IPS-15b (cell line): ENCODE measurements around the gene ATG4B.
"Not testable (repeated sequence)": the region's sequence is repeated elsewhere in the genome, so short reads cannot be mapped to it uniquely, and the experiment has no call there.

ENCODE experiments used
- H3K27me3 ChIP-seq: one replicate; pipeline ENCODE4 v1.6.1; 2013; ENCODE audit warnings: low read length; ENCODE audit not compliant: control insufficient read depth, insufficient read depth
- H3K36me3 ChIP-seq: one replicate; pipeline ENCODE4 v1.6.1; 2013; ENCODE audit warnings: low read length; ENCODE audit not compliant: control insufficient read depth, insufficient read depth
- H3K4me1 ChIP-seq: one replicate; pipeline ENCODE4 v1.6.1; 2013; ENCODE audit warnings: mild to moderate bottlenecking, low read length; ENCODE audit not compliant: control insufficient read depth, insufficient read depth
- H3K4me3 ChIP-seq: one replicate; pipeline ENCODE4 v1.5.1; 2013; ENCODE audit warnings: low read depth, low read length
- H3K9ac ChIP-seq: one replicate; pipeline ENCODE4 v1.6.1; 2013; ENCODE audit warnings: low read depth, mild to moderate bottlenecking, low read length
- H3K9me3 ChIP-seq: one replicate; pipeline ENCODE4 v1.6.1; 2013; ENCODE audit warnings: mild to moderate bottlenecking, low read length; ENCODE audit not compliant: control insufficient read depth, insufficient read depth

ATG4B gene

DNA sequence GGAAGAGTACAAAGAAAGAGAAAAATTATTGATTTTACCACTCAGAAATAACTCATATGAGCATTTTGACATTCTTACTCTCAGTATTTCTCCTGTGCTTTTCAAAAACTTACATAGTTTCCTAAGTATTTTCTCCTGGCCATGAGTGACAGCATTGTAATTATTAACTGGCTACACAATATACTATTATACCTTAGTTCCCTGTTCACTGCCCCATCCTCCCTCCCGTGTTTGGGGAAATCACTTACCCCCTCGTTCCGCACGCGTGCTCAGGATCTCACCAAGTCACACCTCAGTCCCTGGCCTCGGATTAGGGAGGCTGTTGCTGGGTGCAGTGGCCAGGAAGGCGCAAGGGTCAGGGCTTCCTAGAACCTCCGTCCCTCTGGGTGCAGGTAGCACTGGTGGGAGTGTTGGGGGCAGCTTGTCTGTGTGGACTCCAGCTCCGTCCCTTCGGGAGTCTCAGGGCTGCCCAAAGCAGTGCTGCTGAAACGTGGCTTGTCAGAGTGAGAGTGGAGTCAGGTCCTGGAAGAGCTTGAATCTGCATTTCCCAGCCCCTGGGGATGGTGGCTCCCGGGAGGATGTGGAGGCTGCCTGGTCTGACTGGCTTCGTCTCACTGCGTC, 23.2 kb downstream of the ATG4B start:
- Histone ChIP-seq H3K4me1 (peaks cover 2% of the 10 kb centered on the region), H3K36me3 (peaks cover 36% of the 10 kb centered on the region), H3K27me3 (no peaks in the 10 kb centered on the region), H3K9me3 (no peaks in the 10 kb centered on the region), H3K9ac (peak overlapping the region; percentile 3), H3K4me3 (no peak overlapping the region)

DNA sequence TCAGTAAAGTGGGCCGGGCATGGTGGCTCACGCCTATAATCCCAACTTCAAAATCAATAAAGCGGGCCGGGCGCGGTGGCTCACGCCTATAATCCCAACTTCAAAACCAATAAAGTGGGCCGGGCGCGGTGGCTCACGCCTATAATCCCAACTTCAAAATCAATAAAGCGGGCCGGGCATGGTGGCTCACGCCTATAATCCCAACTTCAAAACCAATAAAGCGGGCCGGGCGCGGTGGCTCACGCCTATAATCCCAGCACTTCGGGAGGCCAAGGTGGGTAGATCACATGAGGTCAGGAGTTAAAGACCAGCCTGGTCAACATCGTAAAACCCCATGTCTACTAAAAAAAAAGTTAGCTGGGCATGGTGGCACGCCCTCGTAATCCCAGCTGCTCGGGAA, 25.2 kb downstream of the ATG4B start:
- peaks cover 31% of the 10 kb centered on the region for H3K36me3 ChIP-seq
- not testable (repeated sequence) for H3K27me3 ChIP-seq, H3K9ac ChIP-seq, H3K9me3 ChIP-seq, H3K4me1 ChIP-seq, H3K4me3 ChIP-seq

DNA sequence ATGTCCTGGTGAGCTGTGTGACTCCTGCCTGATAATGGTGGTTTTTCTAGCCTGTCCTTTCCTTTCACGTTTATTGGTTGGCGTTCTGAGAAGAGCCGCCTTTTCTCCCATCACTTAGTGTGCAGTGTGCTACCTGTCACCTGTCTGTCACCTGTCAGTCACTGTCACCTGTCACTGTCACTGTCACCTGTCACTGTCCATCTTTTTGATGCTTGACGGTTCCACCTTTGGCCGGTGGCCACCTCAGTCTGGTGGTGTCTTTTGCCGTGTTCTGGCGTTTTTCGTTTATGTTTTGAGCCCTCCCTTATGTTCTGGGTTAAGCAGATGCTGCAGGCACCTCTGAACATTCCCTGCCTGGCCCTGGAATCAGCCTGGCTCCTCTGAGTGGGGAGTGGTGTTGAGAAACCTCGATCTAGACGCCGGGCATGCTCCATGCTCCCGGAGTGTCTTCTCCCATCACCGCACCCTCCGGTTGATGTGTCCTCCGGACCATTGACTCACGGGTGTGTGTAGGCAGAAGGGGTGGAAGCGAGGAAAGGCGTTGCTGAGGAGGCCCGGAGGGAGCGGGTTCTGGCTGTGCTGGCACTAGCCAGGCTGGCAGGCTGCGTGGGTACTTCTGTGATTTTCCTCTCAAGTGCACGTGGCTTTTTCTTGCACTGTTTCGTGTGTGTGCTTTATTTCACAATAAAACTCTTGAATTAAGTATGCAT, 28.4 kb downstream of the ATG4B start:
- no peaks in the 10 kb centered on the region for H3K27me3 ChIP-seq
- H3K9me3 ChIP-seq = no peaks in the 10 kb centered on the region
- no peak overlapping the region for H3K4me3 ChIP-seq
- H3K4me1 ChIP-seq = peaks cover 2% of the 10 kb centered on the region
- H3K36me3 ChIP-seq = peaks cover 29% of the 10 kb centered on the region
- H3K9ac ChIP-seq = no peak overlapping the region

DNA sequence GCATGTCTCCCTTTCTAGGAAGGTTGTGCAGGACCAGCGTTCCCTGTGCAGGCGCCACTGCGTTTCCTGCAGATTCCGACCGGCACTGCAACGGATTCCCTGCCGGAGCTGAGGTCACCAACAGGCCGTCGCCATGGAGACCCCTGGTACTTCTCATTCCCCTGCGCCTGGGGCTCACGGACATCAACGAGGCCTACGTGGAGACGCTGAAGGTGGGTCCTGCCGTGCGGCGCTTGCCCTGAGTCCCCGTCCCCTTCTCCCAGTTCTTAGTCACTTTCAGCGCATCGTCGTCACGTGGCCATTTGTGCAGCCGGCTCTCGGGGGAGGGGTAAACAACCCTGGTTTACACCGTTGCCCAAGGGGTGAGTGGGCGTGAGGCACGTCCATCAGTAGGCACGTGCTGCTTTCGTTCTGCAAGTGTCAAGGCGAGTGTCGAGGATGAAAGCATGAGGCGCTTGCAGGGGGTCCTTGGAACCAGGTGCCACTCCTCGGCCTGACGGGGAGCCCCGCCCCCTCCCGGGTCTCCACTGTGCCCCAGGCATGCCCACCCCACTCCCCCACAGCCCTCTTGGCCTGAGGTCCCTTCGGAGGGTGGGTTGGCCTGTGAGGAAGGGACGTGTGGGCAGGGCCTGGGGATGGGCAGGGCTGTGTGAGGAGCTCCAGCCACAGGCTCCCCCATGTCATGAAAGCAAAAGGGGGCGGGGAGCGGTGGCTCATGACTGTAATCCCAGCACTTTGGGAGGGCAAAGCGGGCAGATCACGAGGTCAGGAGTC, 29.3 kb downstream of the ATG4B start:
- peaks cover 24% of the 10 kb centered on the region for H3K36me3 ChIP-seq
- H3K27me3 ChIP-seq = no peaks in the 10 kb centered on the region
- H3K4me3 ChIP-seq = no peak overlapping the region
- H3K9ac ChIP-seq = no peak overlapping the region
- H3K4me1 ChIP-seq = peaks cover 2% of the 10 kb centered on the region
- H3K9me3 ChIP-seq = no peaks in the 10 kb centered on the region

DNA sequence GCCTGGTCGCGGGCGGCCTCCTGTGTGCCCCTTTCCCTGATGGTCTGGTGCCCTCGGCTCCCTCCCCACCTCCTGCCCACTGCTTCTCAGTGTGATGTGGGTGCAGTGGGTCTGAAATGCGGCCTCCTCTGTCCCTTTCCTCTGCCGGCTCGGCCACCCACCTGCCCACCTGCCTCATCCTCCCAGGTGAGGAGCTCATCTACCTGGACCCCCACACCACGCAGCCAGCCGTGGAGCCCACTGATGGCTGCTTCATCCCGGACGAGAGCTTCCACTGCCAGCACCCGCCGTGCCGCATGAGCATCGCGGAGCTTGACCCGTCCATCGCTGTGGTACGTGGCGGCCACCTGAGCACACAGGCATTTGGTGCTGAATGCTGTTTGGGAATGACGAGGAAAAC, 30.9 kb downstream of the ATG4B start:
- Histone ChIP-seq H3K9me3 (no peaks in the 10 kb centered on the region), H3K9ac (no peak overlapping the region), H3K27me3 (no peaks in the 10 kb centered on the region), H3K36me3 (peaks cover 30% of the 10 kb centered on the region), H3K4me3 (no peak overlapping the region), H3K4me1 (peaks cover 2% of the 10 kb centered on the region)

DNA sequence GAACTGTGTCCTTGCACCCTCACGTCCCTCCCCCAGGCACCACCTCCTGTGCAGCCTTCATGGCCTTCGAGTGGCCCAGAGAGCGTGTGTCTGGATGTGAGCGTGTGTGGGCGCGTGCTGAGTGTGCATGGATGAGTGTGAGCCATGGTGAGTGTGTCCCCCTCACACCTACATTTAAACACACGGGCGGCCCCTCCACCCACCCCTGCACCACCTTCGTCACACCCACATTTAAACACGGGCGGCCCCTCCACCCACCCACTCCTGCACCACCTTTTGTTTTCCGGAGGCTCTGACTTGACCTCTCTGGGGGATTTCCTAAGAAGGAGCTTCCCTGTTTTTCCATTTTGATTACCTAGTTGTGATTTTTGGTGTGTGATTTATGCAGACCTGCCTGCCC, 31.3 kb downstream of the ATG4B start:
- H3K27me3 ChIP-seq = no peaks in the 10 kb centered on the region
- H3K9me3 ChIP-seq = no peaks in the 10 kb centered on the region
- no peak overlapping the region for H3K4me3 ChIP-seq
- H3K36me3 ChIP-seq = peaks cover 30% of the 10 kb centered on the region
- no peak overlapping the region for H3K9ac ChIP-seq
- peaks cover 2% of the 10 kb centered on the region for H3K4me1 ChIP-seq

DNA sequence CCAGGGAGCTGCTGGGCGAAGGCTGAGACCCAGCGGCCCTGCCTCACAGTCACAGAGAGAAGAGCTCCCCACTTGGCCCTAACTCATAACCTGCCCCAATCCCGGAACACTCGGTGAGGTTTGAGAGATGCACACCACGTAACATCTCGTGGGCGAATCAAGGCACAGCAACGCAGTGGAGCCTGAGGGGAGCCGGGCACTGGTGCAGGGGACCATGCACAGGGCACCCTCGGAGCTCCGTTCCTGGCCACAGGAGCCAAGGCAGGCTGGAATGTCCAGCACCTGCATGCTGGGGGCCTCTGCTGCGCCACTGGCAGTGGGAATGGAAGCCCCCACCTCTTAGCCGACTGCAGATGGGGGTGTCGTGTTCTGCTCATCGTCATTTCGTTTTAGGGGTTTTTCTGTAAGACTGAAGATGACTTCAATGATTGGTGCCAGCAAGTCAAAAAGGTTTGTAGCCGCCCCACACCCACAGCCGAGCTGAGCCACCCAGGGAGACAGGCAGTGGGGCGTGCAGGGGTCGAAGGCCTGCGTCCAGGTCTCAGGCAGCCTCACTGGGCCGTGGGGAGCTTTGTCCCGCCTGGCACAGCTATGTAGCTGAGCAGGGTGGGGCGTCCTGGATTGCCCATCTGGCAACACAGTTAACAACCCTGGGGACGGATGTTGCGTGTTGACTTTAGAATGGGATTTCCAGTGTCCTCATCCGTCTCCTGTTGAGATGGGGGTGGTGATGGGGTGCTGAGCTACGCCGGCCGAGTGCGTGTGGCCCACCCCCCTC, 33.0 kb downstream of the ATG4B start:
- H3K27me3 ChIP-seq = no peaks in the 10 kb centered on the region
- H3K4me3 ChIP-seq = no peak overlapping the region
- peaks cover 32% of the 10 kb centered on the region for H3K36me3 ChIP-seq

DNA sequence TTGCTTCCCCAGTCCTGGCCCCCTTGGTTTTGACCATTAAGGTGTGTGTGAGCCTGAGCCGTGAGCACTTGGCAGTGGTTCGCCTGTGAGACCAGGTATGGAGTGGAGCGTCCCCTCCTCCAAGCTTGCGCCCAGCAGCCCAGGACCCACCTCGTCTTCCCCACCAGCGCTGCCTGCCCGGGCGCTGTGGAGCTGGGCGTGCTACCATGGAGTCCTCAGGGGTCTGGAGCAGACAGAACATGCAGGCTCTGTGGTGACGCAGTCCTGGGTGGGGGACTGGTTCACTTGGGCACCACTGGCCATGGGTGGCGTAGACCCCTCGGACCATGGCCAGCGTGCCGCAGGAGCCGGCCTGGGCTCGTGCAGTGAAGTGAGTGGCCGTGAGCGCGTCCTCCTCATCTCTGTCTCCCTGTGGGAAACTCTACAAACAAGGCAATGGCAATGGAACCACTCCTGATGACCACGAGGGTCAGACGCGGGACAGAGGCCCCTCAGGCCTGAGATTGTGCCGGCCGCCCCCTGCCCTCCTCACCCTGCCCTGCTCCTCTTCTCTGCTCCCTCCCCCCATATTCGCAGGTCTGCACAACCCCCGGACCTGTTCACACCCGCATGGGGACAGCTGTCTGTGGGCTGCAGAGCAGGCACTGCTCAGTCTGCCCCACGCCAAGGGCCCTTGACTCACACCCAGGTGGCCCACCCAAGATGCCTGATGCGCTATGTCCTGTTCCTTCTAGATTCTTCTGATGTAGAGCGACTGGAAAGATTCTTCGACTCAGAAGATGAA, 34.2 kb downstream of the ATG4B start:
- H3K4me1 ChIP-seq = no peaks in the 10 kb centered on the region
- no peak overlapping the region for H3K9ac ChIP-seq
- H3K9me3 ChIP-seq = no peaks in the 10 kb centered on the region
- H3K27me3 ChIP-seq = no peaks in the 10 kb centered on the region
- H3K4me3 ChIP-seq = no peak overlapping the region
- H3K36me3 ChIP-seq = peaks cover 41% of the 10 kb centered on the region

More for the DNA sequence above, 33.0 kb downstream of the ATG4B start:
- Histone ChIP-seq H3K9ac (no peak overlapping the region), H3K4me1 (no peaks in the 10 kb centered on the region), H3K9me3 (no peaks in the 10 kb centered on the region)

DNA sequence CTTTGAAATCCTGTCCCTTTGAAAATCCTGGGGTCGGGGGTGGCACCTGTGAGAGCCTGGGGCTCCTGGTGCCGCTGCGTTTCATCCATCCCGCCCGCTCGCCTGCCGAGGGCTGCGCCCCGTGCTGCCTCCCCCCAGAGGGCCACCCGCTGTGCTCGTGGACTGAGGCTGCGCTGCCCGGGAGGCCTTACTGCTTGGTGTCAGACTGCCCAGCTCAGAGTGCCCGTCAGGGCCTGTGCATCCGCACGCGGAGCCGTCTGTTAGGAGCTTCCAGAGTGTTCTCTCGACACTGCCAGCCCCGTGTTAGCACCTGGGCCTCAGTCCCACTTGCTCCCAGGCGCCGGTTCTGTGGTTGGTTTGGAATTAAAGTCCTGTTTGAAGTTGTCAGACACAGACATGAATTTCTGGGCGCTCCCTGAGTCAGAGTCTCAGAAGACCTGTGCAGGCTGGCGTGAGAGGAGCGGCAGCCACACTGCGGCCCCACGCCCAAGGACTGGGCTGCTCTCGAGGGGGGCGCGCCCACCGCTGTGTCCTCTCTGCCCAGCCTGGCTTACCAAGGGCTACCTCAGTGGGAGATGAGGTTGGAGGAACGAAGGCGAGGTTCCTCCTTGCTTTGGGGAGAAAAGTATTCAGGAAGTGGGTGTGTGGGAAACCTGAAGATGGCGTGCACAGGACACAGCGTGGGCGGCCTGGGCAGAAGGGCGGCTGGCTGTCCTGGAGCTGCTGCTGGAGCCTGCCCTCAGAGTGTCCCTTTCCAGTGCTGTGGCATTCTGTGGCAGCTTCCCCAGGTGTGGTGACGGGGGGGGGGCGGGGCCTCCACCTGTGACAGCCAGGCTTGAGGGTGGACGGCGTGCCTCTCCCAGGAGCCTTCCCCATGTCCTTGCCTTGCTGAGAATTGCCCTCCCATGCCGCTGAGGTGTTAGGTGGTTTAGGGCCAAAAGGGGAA, 35.0 kb downstream of the ATG4B start:
- no peaks in the 10 kb centered on the region for H3K27me3 ChIP-seq
- H3K4me1 ChIP-seq = no peaks in the 10 kb centered on the region
- no peaks in the 10 kb centered on the region for H3K9me3 ChIP-seq
- H3K9ac ChIP-seq = no peak overlapping the region
- no peak overlapping the region for H3K4me3 ChIP-seq
- H3K36me3 ChIP-seq = peaks cover 50% of the 10 kb centered on the region

DNA sequence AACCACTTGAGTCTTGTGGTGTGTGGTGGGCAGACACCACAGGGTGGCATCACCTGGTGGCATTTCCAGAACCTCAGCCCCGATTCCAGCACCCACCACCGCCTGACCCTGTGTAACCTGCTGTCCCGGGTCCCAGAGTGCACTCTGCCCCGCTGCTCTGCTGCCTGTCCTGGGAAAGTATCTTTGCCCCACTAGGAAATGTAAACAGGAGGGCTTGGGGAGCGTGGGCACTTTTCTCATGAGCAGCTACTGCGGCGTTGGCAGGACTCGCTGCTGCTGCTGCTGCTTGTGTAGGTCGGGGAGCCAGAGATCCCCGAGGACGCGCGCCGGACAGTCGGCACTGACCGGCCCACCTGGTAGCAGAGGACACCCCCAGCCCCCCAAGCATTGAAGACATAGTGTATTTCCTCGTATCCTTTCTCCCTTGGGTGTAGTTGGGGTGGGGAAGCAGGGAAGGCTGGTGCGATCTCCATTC, 35.7 kb downstream of the ATG4B start:
- Histone ChIP-seq H3K36me3 (peaks cover 49% of the 10 kb centered on the region), H3K4me1 (no peaks in the 10 kb centered on the region), H3K9me3 (no peaks in the 10 kb centered on the region), H3K27me3 (no peaks in the 10 kb centered on the region), H3K9ac (no peak overlapping the region), H3K4me3 (no peak overlapping the region)
